ENCODE data around the gene OBSL1. TPM values are rescaled to one million over a fixed set of nuclear protein-coding genes. Genes with fewer than 3 reads are reported as not detected.

OBSL1 gene
- total RNA-seq, 1 experiment from 2014 or later = 23.1 TPM

- no peaks in the 10 kb centered on the region for H3K36me3 ChIP-seq (ENCODE audit: insufficient read depth, low read length, poor library complexity, severe bottlenecking)
- ChIA-PET POLR2A (ENCODE audit: low non-redundant PET) (no interaction called here), CTCF (no interaction called here)
- TF ChIP-seq EZH2 (IDR thresholded peaks at IDR 0.05; ENCODE audit: borderline replicate concordance, low read depth, low read length, poor library complexity, severe bottlenecking) = no peak
- TF ChIP-seq CTCF (conservative IDR thresholded peaks at IDR 0.05; ENCODE audit: low read depth, low read length) = no peak
- BruUV-seq (replicated peaks) = no TSS peak
- DNase-seq (ENCODE audit: low spot score) = no peak
- peaks cover 2% of the 10 kb centered on the region for H3K4me1 ChIP-seq (ENCODE audit: insufficient read depth, low read length, poor library complexity, severe bottlenecking)
- no peaks in the 10 kb centered on the region for H3K27me3 ChIP-seq (replicated peaks; ENCODE audit: insufficient read depth, low read depth, low read length, poor library complexity)
- no peak overlapping the region for H3K27ac ChIP-seq (ENCODE audit: low read depth, low read length, poor library complexity, severe bottlenecking)
- H3K4me3 ChIP-seq (ENCODE audit: low read depth, low read length, poor library complexity, severe bottlenecking) = no peak overlapping the region
- intact Hi-C loops (cut with micrococcal nuclease; ENCODE audit: unreplicated experiment) = no loop called here
- H3K9me3 ChIP-seq (ENCODE audit: low read depth, low read length, poor library complexity, severe bottlenecking) = no peaks in the 10 kb centered on the region
Measured at GRCh38 chr2:219549619-219550018, 21.7 kb downstream of the OBSL1 start.

- no TSS peak for BruUV-seq (replicated peaks)
- Histone ChIP-seq H3K36me3 (ENCODE audit: insufficient read depth, low read length, poor library complexity, severe bottlenecking) (no peaks in the 10 kb centered on the region), H3K4me1 (ENCODE audit: insufficient read depth, low read length, poor library complexity, severe bottlenecking) (peaks cover 5% of the 10 kb centered on the region), H3K27ac (ENCODE audit: low read depth, low read length, poor library complexity, severe bottlenecking) (no peak overlapping the region), H3K9me3 (ENCODE audit: low read depth, low read length, poor library complexity, severe bottlenecking) (no peaks in the 10 kb centered on the region), H3K4me3 (ENCODE audit: low read depth, low read length, poor library complexity, severe bottlenecking) (no peak overlapping the region), H3K27me3 (replicated peaks; ENCODE audit: insufficient read depth, low read depth, low read length, poor library complexity) (no peaks in the 10 kb centered on the region)
- no peak for DNase-seq (ENCODE audit: low spot score)
- intact Hi-C loops (cut with micrococcal nuclease; ENCODE audit: unreplicated experiment) = no loop called here
- POLR2A ChIA-PET (ENCODE audit: low non-redundant PET) = no interaction called here
- CTCF ChIA-PET = no interaction called here
- no peak for TF ChIP-seq CTCF (conservative IDR thresholded peaks at IDR 0.05; ENCODE audit: low read depth, low read length)
- TF ChIP-seq EZH2 (IDR thresholded peaks at IDR 0.05; ENCODE audit: borderline replicate concordance, low read depth, low read length, poor library complexity, severe bottlenecking) = no peak
Measured at GRCh38 chr2:219548990-219549389, 22.3 kb downstream of the OBSL1 start.

- Histone ChIP-seq H3K9me3 (ENCODE audit: low read depth, low read length, poor library complexity, severe bottlenecking) (no peaks in the 10 kb centered on the region), H3K27me3 (replicated peaks; ENCODE audit: insufficient read depth, low read depth, low read length, poor library complexity) (no peaks in the 10 kb centered on the region), H3K27ac (ENCODE audit: low read depth, low read length, poor library complexity, severe bottlenecking) (no peak overlapping the region), H3K36me3 (ENCODE audit: insufficient read depth, low read length, poor library complexity, severe bottlenecking) (no peaks in the 10 kb centered on the region), H3K4me1 (ENCODE audit: insufficient read depth, low read length, poor library complexity, severe bottlenecking) (peaks cover 8% of the 10 kb centered on the region), H3K4me3 (ENCODE audit: low read depth, low read length, poor library complexity, severe bottlenecking) (no peak overlapping the region)
- BruUV-seq (replicated peaks) = no TSS peak
- TF ChIP-seq CTCF (conservative IDR thresholded peaks at IDR 0.05; ENCODE audit: low read depth, low read length) = no peak
- TF ChIP-seq EZH2 (IDR thresholded peaks at IDR 0.05; ENCODE audit: borderline replicate concordance, low read depth, low read length, poor library complexity, severe bottlenecking) = no peak
- POLR2A ChIA-PET (ENCODE audit: low non-redundant PET) = no interaction called here
- CTCF ChIA-PET = interaction anchor here (0.5 kb wide), 1 partner anchor 593 kb away, joined by 3 read pairs; no protein-coding TSS in a partner anchor
- intact Hi-C loops (cut with micrococcal nuclease; ENCODE audit: unreplicated experiment) = no loop called here
- no peak for DNase-seq (ENCODE audit: low spot score)
Measured at GRCh38 chr2:219547621-219548020, 23.7 kb downstream of the OBSL1 start.
